Mesodermal cell (in vitro differentiated cells): ENCODE data around the gene RAMAC.
"Not testable (repeated sequence)": the region's sequence is repeated elsewhere in the genome, so short reads cannot be mapped to it uniquely, and the experiment has no call there.

Experiments used
- H3K27ac ChIP-seq: 2 replicates; pipeline ENCODE4 v1.7.0; 2013; ENCODE audit warnings: mild to moderate bottlenecking, low read depth, low read length, moderate library complexity; ENCODE audit not compliant: severe bottlenecking
- H3K36me3 ChIP-seq: 2 replicates; pipeline ENCODE4 v1.7.1; 2013; ENCODE audit warnings: mild to moderate bottlenecking, low read length, moderate library complexity; ENCODE audit not compliant: control insufficient read depth, insufficient read depth
- H3K4me1 ChIP-seq: one replicate; pipeline ENCODE4 v1.7.1; 2013; ENCODE audit warnings: mild to moderate bottlenecking, low read length; ENCODE audit not compliant: insufficient read depth, control insufficient read depth, poor library complexity, severe bottlenecking
- H3K4me3 ChIP-seq: 2 replicates; pipeline ENCODE4 v1.7.0; 2013; ENCODE audit warnings: low read length, control low read depth, mild to moderate bottlenecking; ENCODE audit not compliant: insufficient read depth, poor library complexity, severe bottlenecking; ENCODE audit errors: extremely low read depth
- H3K9me3 ChIP-seq: 2 replicates; pipeline ENCODE4 v1.7.1; 2013; ENCODE audit warnings: mild to moderate bottlenecking, low read length, moderate library complexity; ENCODE audit not compliant: control insufficient read depth
- WGBS, 2 experiments: methylation state at CpG; one replicate each; pipeline ENCODE4 v1.1.5; 2013; ENCODE audit warnings: missing lambda C conversion rate in 2 of 2; ENCODE audit not compliant: insufficient coverage in 2 of 2; 5-methylcytosine and 5-hydroxymethylcytosine counted together

Gene RAMAC

DNA sequence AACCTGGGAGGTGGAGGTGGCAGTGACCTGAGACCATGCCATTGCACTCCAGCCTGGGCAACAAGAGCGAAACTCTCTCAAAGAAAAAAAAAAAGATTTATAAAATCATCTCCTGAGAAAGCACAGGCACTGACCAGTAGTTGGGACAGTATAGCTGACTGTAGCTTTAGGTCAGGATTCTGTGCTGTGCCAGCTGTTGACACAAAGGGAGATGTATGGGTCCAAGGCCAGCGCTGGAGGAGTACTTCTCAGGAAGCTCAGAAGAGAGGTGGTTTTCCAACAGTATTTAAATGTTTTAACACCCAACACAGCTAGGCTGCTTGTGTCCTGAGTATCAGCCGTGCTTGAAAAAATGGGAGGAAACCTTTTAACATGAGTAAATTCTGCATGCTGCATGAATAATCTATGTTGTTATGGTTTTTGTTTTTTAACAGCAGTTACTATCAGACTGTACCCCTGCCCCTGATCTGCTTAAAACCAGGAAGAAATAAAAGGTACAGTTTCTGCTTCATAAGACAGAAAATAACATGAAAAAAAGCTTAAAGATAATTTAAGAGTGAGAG, 6.5 kb downstream of the RAMAC start:
- Histone ChIP-seq H3K4me1 (peaks cover 4% of the 10 kb centered on the region), H3K4me3 (no peak overlapping the region), H3K9me3 (no peaks in the 10 kb centered on the region), H3K27ac (no peak overlapping the region), H3K36me3 (peaks cover 27% of the 10 kb centered on the region)
- WGBS, 2 experiments = 100% methylated on average over 1 of the region's 3 CpGs; no CpG with 5 or more reads in 1 of the 2 experiments

DNA sequence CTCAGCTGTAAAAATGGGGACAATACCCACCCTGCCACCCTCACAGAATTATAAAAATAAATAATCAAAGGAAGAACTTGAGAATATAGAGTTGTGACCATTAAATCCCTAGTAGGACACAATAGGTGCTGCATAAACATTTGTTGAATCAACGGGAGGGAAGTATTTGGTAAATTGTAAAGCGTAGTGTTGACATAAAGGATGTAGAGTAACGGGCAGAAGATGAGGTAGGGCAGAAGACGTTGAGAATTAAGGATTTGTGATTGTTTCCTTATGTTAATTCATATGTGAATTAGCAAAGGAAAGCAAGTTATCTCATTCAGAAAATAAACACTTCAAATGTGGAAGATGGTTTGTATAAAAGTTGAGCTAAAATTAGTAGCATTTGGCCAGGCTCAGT, 7.1 kb downstream of the RAMAC start:
- Histone ChIP-seq H3K27ac (no peak overlapping the region), H3K4me1 (peaks cover 4% of the 10 kb centered on the region), H3K4me3 (no peak overlapping the region), H3K9me3 (no peaks in the 10 kb centered on the region), H3K36me3 (peaks cover 21% of the 10 kb centered on the region)
- WGBS, 2 experiments = 85 to 96% methylated on average over 4 of the region's 4 CpGs

GRCh38 chr15:82995076-82995475, 9.1 kb downstream of the RAMAC start:
- H3K27ac ChIP-seq = no peak overlapping the region
- H3K4me3 ChIP-seq = no peak overlapping the region
- WGBS, 2 experiments = 92 to 93% methylated on average over 2 of the region's 2 CpGs

DNA sequence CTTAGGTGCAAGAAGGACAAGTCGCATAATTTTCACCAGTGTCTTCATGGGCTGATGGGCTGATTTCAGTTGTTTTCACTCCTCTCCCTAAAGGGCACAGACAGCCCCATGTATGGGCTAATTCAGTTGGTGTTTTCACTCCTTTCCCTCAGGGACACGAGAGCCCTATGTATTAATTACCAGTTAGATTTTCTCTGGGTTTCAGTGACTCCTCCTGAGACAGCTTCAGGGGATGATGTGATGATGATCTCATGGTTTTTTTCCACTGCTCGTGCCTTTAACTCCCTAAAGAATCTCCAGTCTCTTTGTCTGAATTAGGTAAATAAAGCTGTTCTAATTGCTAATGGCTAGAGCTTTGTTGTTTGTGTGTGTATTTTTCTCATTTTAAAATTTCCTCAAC, 9.9 kb downstream of the RAMAC start:
- 80 to 100% methylated on average over 1 of the region's 3 CpGs for WGBS, 2 experiments

More at GRCh38 chr15:82995076-82995475, 9.1 kb downstream of the RAMAC start:
- Histone ChIP-seq H3K9me3 (no peaks in the 10 kb centered on the region), H3K36me3 (peaks cover 11% of the 10 kb centered on the region), H3K4me1 (peaks cover 4% of the 10 kb centered on the region)

DNA sequence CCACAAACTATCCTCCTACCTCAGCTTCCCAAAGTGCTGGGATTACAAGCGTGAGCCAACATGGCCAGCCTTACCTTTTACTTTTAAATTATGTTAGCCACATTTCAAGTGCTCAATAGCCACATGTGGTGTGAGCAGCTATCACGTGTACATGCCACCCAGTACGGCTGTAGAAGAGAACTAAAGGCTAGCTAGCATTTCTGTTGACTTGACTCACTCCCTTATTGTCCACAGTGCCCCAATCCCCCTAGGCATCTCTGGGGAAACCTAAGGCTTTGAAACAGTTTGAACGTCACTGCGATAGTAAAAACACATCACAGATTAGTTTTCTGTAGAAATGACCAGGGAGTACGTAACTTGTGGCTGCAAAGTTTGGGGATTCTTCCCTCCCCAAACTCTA, 13.4 kb downstream of the RAMAC start:
- no peaks in the 10 kb centered on the region for H3K9me3 ChIP-seq
- WGBS, 2 experiments = 93 to 95% methylated on average over 3 to 5 of the region's 6 CpGs

More for the DNA sequence above, 9.9 kb downstream of the RAMAC start:
- peaks cover 4% of the 10 kb centered on the region for H3K4me1 ChIP-seq
- no peak overlapping the region for H3K27ac ChIP-seq
- peaks cover 11% of the 10 kb centered on the region for H3K36me3 ChIP-seq
- H3K4me3 ChIP-seq = no peak overlapping the region
- H3K9me3 ChIP-seq = no peaks in the 10 kb centered on the region

GRCh38 chr15:82999905-83000671, 14.1 kb downstream of the RAMAC start:
- no peak overlapping the region for H3K4me3 ChIP-seq
- no peaks in the 10 kb centered on the region for H3K9me3 ChIP-seq
- H3K36me3 ChIP-seq = peaks cover 5% of the 10 kb centered on the region
- 59 to 89% methylated on average over 1 to 5 of the region's 6 CpGs for WGBS, 2 experiments
- no peak overlapping the region for H3K27ac ChIP-seq
- peaks cover 7% of the 10 kb centered on the region for H3K4me1 ChIP-seq

More for the DNA sequence above, 13.4 kb downstream of the RAMAC start:
- no peaks in the 10 kb centered on the region for H3K36me3 ChIP-seq
- H3K4me1 ChIP-seq = peaks cover 7% of the 10 kb centered on the region
- H3K27ac ChIP-seq = no peak overlapping the region
- H3K4me3 ChIP-seq = no peak overlapping the region

DNA sequence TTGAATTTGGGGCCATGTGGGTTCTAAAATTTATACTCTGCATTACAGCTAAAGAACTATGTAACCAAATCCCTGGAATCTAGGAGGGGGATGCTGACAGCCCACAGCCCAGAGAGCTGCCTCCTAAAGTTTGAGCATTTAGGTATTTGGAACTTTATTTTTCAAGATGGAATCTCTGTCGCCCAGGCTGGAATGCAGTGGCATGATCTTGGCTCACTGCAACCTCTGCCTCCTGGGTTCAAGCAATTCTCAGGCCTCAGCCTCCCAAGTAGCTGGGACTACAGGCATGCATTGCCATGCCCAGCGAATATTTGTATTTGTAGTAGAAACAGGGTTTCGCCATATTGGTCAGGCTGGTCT, 14.6 kb downstream of the RAMAC start:
- 86 to 93% methylated on average over 3 of the region's 3 CpGs for WGBS, 2 experiments
- H3K4me1 ChIP-seq, H3K4me3 ChIP-seq, H3K27ac ChIP-seq, H3K36me3 ChIP-seq, H3K9me3 ChIP-seq: not testable (repeated sequence)

GRCh38 chr15:83010709-83011270, 24.8 kb downstream of the RAMAC start:
- no peaks in the 10 kb centered on the region for H3K4me1 ChIP-seq

DNA sequence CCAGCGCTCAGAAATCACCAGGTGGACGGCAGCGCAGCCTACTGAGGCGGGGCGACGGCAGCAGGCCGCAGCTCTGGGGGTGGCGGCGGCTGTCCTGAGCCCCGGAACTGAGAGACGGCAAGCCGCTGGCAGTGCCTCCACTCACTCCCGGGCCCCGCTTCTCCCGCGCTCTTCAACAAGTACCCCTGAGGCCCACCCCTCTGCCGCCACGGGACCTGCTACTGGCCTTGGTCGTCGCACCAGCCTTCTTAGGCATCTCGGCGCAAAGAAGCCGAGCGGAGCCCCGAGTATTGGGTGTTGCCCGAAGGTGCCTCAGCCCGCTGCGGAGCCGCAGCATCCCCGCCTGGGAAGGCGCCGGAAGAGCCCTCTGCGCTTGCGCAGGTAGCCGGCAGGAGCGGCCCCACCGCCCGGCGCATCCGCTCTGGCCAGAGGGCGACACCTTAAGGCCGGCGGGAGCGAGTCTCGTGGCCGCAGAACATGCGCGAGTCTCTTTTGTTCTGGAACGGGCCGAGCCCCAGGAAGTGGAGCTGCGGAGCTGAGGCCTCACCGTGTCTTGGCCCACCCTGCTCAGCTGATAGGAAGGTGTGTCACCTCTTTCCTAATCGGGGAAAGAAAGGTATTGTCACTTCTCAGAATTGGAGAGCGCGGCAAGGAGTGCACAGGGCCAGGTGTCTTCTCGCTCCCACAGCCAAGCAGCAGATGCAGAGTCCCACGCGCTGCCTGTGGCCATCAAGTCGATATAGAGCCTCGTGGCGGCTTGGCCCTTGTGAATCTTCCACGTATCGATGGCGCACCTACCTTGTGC, 25.5 kb downstream of the RAMAC start, which contains the start of gene C15orf40:
TSS of gene C15orf40 (minus strand) at position 369 of the 805 bp plus-strand sequence. CDS start at position 337, 32 bp downstream.
- Histone ChIP-seq H3K9me3 (peaks cover 4% of the 10 kb centered on the region), H3K36me3 (peaks cover 40% of the 10 kb centered on the region), H3K27ac (peak within 1 kb of the TSS; percentile 64), H3K4me1 (no peaks in the 10 kb centered on the region), H3K4me3 (peak within 1 kb of the TSS; percentile 99)
- 12 to 14% methylated on average over 62 to 64 of the region's 64 CpGs for WGBS, 2 experiments

More at GRCh38 chr15:83010709-83011270, 24.8 kb downstream of the RAMAC start:
- 10 to 16% methylated on average over 12 of the region's 15 CpGs for WGBS, 2 experiments
- Histone ChIP-seq H3K36me3 (peaks cover 39% of the 10 kb centered on the region), H3K9me3 (peaks cover 4% of the 10 kb centered on the region), H3K27ac (peak overlapping the region; percentile 64), H3K4me3 (peak overlapping the region; percentile 99)

GRCh38 chr15:83012076-83012426, 26.0 kb downstream of the RAMAC start:
- Histone ChIP-seq H3K27ac (no peak overlapping the region), H3K9me3 (peaks cover 4% of the 10 kb centered on the region), H3K4me3 (peak overlapping the region; percentile 99), H3K4me1 (no peaks in the 10 kb centered on the region), H3K36me3 (peaks cover 38% of the 10 kb centered on the region)
- WGBS, 2 experiments = 93 to 94% methylated on average over 9 of the region's 9 CpGs
